GM21528 (cell line): Measurements from ENCODE around the gene FRAS1.
"Not testable (repeated sequence)": the region's sequence is repeated elsewhere in the genome, so short reads cannot be mapped to it uniquely, and the experiment has no call there.

Source experiments
- ATAC-seq: cut with Tn5 transposase; IDR thresholded peaks from one replicate; pipeline ENCODE4 v1.9.1; 2021; ENCODE audit warnings: mild to moderate bottlenecking, moderate library complexity; ENCODE audit not compliant: unreplicated experiment, low FRiP score

FRAS1 gene

GRCh38 chr4:78417603-78418002, 360.5 kb downstream of the FRAS1 start:
- ATAC-seq, result no peak

GRCh38 chr4:78418406-78418805, 361.3 kb downstream of the FRAS1 start:
- ATAC-seq, result no peak

DNA sequence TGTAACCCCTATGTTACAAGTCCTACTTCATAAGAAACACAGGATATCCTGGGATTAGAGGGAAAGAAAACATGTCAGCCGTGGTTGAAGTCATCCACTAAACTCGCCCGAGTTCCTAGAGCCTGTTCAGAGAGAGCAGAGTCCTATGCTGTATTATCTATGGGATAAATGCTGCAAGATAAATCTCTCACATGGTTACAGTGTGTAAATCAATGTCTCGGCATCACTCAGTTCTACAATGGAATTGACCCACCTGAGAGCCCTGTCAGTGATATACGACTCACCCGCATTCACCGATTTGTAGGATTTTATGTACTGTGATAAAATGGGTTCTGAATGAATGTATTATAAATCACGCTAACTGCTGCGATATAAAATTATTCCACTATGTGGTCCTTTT, 366.7 kb downstream of the FRAS1 start:
- ATAC-seq, result no peak

DNA sequence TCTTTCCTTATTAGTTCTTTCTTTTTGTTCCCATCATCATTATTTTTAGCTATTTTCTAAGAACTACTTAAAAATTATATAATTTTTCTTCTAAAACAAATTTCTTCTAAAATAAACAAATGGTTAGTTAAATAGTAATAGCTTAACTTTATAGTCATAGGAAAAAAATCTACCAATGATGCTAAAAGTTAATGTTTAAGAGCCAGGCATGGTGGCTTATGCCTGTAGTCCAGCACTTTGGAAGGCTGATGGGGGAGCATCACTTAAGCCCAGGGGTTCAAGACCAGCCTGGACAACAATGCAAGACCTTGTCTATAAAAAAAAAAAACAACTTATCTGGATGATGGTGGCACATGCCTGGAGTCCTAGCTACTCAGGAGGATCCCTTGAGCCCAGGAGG, 367.3 kb downstream of the FRAS1 start:
- ATAC-seq, result no peak

GRCh38 chr4:78426972-78427371, 369.8 kb downstream of the FRAS1 start:
- ATAC-seq, result no peak

- ATAC-seq, result no peak
Observed at GRCh38 chr4:78428996-78429395, 371.9 kb downstream of the FRAS1 start.

GRCh38 chr4:78432896-78433295, 375.8 kb downstream of the FRAS1 start:
- no peak for ATAC-seq

- ATAC-seq, result no peak
Observed at GRCh38 chr4:78437608-78438088, 380.5 kb downstream of the FRAS1 start.

- no peak for ATAC-seq
Observed at GRCh38 chr4:78439328-78439727, 382.2 kb downstream of the FRAS1 start.

DNA sequence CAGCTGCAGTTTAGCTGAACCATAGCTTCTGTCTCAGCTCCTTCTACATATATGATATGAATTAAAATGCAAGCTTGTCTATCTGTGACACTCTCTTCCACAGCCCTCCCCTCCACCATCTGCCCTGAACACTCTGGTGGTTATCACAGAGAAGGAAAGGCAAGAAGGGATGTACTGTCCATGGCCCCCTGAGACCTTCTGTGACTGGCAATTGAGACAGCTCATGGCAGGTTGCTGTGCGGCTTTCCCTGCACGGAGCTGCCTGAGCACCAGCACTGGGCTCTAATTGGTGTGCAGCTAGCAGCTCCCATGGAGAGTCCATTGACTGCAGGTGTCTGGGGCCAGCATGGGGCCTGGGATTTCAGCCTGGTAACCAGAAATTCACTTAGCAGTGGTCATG, 384.6 kb downstream of the FRAS1 start:
- no peak for ATAC-seq

GRCh38 chr4:78446619-78447018, 389.5 kb downstream of the FRAS1 start:
- ATAC-seq, result no peak

GRCh38 chr4:78451407-78451806, 394.3 kb downstream of the FRAS1 start:
- ATAC-seq, result no peak

- no peak for ATAC-seq
Observed at GRCh38 chr4:78454016-78454415, 396.9 kb downstream of the FRAS1 start.

DNA sequence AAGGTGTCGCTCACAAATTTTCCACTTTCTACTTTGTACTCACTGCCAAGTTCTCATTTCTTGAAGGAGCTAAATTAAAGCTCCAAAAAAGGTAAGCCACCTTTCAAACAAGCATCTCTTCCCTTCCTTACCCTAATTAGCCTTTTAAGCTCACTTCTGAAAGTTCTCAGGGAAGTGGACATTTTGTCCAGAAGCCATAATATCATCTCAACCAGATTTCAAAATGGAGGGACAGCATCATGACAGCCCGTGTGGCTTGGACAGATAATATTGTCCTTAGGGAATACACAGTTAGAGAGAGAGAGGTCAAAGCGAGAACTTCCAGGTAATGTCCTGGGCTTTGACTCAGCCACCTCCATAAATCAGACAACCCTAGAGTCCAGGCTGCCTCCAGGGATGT, 400.6 kb downstream of the FRAS1 start:
- no peak for ATAC-seq

DNA sequence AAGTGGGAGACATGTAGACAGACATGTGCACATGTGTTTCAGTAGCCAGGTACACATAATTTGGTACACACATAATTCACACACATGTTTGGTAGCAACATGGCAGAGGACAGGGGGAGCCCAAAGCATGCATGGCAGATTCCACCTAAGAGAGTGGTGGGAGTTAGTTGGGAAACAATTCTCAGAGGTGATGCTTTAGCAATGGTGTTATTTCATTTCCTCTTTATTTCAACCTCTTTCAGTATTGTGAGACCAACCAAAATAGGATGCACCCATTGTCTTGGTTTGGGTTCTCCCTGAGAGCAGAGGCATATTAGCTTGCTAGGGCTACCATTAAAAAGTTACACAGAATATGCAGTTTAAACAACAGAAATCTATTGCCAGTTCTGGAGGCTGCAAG, 402.2 kb downstream of the FRAS1 start:
- no peak for ATAC-seq

DNA sequence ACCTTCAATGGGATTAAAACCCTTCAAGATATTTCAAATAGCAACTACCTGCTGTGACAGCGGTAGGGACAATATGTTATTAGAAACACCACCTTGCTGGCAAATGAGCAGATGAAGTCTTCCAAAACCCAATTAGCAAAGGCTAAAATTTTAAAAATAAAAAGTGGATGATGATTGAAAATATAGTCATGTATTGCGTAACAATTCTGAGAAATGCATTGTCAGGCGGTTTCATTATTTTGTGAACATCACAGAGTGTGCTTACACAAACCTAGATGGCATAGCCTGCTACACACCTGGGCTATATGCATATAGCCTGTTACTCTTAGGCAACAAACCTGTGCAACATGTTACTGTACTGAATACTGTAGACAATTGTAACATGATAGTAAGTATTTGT, 403.2 kb downstream of the FRAS1 start:
- no peak for ATAC-seq

GRCh38 chr4:78464265-78464664, 407.1 kb downstream of the FRAS1 start:
- ATAC-seq, result no peak

- not testable (repeated sequence) for ATAC-seq
Observed at GRCh38 chr4:78467223-78467622, 410.1 kb downstream of the FRAS1 start.

GRCh38 chr4:78468272-78468671, 411.1 kb downstream of the FRAS1 start:
- ATAC-seq, result no peak

GRCh38 chr4:78476108-78476704, 419.1 kb downstream of the FRAS1 start:
- ATAC-seq, result no peak

GRCh38 chr4:78477276-78477675, 420.2 kb downstream of the FRAS1 start:
- no peak for ATAC-seq

DNA sequence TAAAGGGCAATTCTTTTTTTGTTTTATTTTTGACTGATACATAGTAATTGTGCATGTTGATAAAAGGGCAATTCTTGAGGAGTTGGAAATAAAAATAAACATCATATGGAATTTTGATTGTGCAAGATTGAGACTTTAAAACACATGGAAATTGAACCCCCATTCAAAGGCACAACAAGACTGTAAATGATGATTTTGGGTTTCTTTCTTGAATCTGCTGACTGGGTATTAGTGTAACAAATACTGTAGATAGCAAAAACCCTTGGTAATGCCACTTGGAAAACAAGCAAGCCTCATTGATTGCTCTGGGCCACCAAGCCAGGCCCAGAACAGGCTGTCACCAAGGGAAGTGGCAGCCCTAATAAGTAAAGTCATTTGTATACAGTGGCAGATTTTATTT, 421.4 kb downstream of the FRAS1 start:
- ATAC-seq, result no peak

GRCh38 chr4:78480286-78480685, 423.2 kb downstream of the FRAS1 start:
- ATAC-seq, result no peak
